HG03469 (cell line): ENCODE results near the gene ODAD3.
"Not testable (repeated sequence)": the region's sequence is repeated elsewhere in the genome, so short reads cannot be mapped to it uniquely, and the experiment has no call there.

ENCODE experiments used
- ATAC-seq: cut with Tn5 transposase; IDR thresholded peaks from one replicate; pipeline ENCODE4 v1.9.1; 2021; ENCODE audit warnings: mild to moderate bottlenecking, moderate library complexity, moderate number of reproducible peaks; ENCODE audit not compliant: unreplicated experiment

Gene ODAD3

GRCh38 chr19:11445141-11445540, 10.2 kb upstream of the ODAD3 start:
- ATAC-seq = no peak

GRCh38 chr19:11444059-11444458, 9.1 kb upstream of the ODAD3 start:
- ATAC-seq = no peak

GRCh38 chr19:11437955-11438354, 3.0 kb upstream of the ODAD3 start:
- no peak for ATAC-seq

DNA sequence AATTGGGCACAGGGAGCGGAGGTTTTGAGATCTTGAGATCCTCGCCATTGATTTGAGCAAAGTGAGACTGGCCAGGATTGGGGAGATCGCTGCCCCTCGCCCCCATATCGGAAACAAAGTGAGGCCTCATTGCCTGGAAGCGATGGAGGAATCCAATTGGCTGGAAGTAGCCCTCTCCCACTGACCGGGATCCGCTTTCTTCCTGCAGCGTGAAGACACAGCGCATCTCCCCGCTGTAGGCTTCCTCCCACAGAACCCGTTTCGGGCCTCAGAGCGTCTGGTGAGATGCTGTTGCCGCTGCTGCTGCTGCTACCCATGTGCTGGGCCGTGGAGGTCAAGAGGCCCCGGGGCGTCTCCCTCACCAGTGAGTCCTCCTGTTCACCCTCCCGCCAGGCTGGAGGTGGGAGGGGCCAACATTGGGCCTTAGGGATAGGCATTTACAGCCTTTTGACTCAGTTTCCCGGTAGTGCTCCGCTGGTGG, 952 bp upstream of the ODAD3 start:
- no peak for ATAC-seq

DNA sequence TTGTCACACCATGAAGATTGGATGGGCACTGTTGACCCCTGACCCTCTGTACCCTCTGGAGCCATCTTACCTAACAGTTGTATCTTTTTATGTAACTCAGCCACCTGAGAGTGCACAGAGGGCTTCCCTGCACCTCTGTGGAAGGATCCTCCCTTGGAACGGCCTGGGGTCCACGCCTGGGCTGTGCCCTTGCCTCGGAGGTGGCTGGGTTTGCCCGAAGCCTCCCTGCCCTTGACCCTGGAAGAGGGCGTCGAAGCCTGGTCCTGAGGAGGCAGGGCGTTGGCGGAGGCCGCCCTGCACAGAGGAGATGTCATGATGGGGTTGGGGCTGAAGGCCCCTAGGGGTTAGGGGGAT, 241 bp downstream of the ODAD3 start:
- ATAC-seq = no peak

GRCh38 chr19:11433526-11433925, 1.4 kb downstream of the ODAD3 start:
- ATAC-seq = not testable (repeated sequence)

DNA sequence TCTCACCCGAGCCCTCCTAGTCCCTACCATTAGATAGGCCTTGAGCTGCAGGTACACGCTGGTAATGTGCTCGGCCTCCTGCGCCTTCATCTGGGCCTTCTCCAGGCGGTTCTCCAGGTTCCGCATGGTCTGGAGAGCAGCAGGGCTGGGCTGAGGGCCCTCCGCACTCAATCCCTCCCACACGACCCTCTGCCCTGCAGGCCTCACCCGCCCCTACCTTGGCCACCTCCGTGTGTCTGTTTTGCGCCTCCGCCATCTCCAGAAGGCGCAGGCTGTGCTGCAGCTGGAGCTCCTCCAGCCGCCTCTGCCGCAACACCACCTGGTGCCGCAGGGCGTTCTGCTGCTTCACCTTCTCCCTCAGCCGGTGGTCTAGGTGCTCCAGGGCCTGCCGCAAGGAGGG, 8.3 kb downstream of the ODAD3 start:
- no peak for ATAC-seq

DNA sequence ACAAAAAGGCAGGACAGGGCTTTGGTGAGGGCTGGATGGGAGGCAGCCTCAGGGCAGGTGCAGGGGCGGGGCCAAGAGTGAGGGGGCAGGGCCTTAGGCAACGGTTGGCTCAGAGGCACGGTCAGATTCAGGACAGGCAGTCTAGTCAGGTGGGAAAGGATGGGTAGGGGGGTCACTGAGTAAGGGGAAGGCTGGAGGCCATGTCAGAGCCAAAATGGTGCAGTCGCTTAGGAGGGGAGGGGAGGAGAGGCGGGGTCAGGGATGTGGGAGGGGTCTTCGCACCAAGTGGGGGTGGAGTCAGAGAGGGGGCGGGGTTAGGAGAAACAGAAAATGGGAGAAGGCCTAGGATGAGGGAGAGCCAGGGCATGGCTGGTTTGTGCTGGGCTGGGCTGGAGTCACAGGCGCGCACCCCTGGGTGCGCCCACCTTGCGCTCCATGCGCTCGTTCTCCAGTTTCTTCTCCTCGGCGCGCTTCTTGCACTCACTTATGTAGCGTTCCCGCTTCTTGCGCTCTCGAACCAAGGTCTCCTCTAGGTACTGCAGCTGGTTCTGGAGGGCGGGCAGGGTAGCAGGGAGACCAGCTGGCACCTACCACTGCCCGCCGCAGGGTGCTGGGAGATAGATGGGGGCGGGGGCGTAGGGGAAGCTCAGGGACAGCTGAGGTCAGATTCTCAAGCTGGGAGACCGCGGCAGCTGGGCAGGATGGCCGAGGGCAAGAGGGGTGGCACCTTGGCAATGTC, 9.0 kb downstream of the ODAD3 start:
- ATAC-seq = no peak

- no peak for ATAC-seq
Observed at GRCh38 chr19:11423791-11424181, 11.1 kb downstream of the ODAD3 start.

DNA sequence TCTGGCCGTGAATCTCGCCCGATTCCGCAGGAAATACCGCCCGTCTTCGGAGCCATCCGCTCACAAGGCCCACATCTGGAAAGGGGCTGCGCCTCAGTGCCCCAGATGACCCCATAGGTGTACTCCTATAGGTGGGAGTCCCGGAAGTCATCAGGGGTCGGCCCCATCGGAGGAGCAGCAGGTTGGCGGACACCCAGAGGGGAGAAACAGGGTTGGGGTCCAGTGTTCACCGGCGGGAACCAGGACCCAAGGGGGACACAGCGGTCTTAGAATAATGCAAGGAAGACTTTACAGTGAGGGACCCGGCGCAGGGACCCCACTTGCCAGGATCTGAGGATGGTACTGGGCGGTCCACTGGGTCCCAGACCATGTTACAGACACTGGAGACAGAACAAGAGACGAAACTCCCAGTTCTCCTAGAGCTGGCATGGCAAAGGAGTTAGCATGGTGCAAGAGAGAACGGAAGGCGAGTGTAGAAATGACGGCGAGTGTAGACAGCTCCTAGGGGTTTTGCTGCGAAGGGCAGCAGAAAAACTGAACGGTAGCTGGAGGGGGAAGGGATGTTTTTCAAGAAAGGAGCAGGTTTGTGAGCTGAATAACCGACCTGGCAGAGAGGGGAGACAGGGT, 11.6 kb downstream of the ODAD3 start:
- no peak for ATAC-seq

- peak; percentile 49 for ATAC-seq
Observed at GRCh38 chr19:11422163-11423065, 12.5 kb downstream of the ODAD3 start.

- ATAC-seq = no peak
Observed at GRCh38 chr19:11421371-11422098, 13.4 kb downstream of the ODAD3 start.

- no peak for ATAC-seq
Observed at GRCh38 chr19:11420429-11421370, 14.2 kb downstream of the ODAD3 start.

GRCh38 chr19:11418549-11419506, 16.1 kb downstream of the ODAD3 start, which contains the start of gene RGL3:
TSS of gene RGL3 (minus strand) at chr19:11419314. CDS start at chr19:11419278, 36 bp downstream.
- no peak for ATAC-seq

- ATAC-seq = no peak
Observed at GRCh38 chr19:11418094-11418548, 16.8 kb downstream of the ODAD3 start.

DNA sequence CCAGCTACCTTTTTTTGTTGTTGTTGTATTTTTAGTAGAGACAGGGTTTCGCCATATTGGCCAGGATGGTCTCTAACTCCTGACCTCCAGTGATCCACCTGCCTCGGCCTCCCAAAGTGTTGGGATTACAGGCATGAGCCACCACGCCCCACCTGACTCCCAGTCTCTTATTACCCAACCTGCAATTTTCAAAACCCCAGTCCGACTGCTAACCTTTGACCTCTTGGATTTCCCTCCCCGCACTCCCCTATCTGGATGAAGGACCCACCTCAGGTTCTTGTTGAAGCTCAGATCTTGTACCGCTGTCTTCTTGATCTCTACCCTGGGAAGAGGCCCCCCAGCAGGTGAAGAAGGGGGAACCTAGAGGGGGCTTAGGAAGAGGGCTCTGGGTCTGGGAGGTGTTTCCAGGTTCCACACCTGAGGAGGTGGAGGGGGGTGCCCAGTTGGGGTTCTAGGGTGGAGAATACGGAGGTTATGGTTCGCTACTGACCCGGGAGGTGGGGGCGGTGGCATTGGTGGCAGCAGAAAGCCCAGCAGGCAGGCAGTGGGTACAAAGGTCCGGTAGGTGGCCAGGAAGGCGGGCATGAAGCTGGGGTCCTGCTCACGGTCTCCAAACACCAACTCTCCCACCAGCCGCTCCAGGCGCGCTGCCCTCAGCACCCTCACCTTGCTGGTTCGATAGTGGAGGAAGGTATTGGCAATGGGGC, 18.4 kb downstream of the ODAD3 start:
- no peak for ATAC-seq

DNA sequence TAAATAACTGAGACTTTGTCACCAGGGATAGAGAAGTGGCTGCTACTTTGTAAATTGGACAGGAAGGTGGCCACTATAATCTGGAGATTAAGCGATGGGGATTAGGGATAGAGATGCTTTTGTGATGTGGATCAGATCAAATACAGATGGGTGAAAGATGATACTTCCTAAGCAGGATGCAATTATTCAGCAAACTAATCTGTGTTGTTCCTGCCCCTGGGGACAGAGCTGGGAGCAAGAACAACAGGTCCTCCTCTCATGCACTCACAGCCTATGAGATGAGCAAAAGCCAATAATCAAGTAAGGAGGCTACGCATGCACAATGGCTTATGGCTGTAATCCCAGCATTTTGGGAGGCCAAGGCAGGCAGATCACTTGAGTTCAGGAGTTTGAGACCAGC, 20.4 kb downstream of the ODAD3 start:
- no peak for ATAC-seq

GRCh38 chr19:11410682-11411081, 24.2 kb downstream of the ODAD3 start:
- no peak for ATAC-seq
